Measurements from ENCODE around the gene TMEM147. TPM values are rescaled to one million over a fixed set of nuclear protein-coding genes. Genes with fewer than 3 reads are reported as not detected.

Gene TMEM147
- total RNA-seq, 2 donors from 2014 or later = 59.4 to 67.9 TPM

GRCh38 chr19:35562776-35563175 lies 17.4 kb downstream of the TMEM147 start:
- H3K36me3 ChIP-seq (replicated peaks in 1 of 2; ENCODE audit: insufficient read depth in 1 of 2, low read depth in 2 of 2) = no peaks in the 10 kb centered on the region
- intact Hi-C loops (cut with DNase I) = no loop called here
- 76 to 84% methylated on average over 2 of the region's 2 CpGs for WGBS, 2 donors
- no peak for ATAC-seq
- no peaks in the 10 kb centered on the region for H3K9me3 ChIP-seq
- H3K4me3 ChIP-seq = no peak overlapping the region
- DNase-seq = no peak
- peaks cover 76% of the 10 kb centered on the region for H3K4me1 ChIP-seq
- no peaks in the 10 kb centered on the region for H3K27me3 ChIP-seq
- no peak overlapping the region for H3K27ac ChIP-seq
- TF ChIP-seq CTCF (IDR thresholded peaks at IDR 0.05) = no peak
- no peak for TF ChIP-seq POLR2A (IDR thresholded peaks at IDR 0.05)

- H3K27me3 ChIP-seq = no peaks in the 10 kb centered on the region
- ATAC-seq = no peak
- no peak for DNase-seq
- no peaks in the 10 kb centered on the region for H3K9me3 ChIP-seq
- H3K27ac ChIP-seq = peak within 1 kb of the TSS in 2 of 4 donors; percentile 72 to 77
- TF ChIP-seq POLR2A (IDR thresholded peaks at IDR 0.05) = no peak
- TF ChIP-seq CTCF (IDR thresholded peaks at IDR 0.05) = no peak
- H3K4me3 ChIP-seq = no peak within 1 kb of the TSS
- peaks cover 76% of the 10 kb centered on the region for H3K4me1 ChIP-seq
- intact Hi-C loops (cut with DNase I) = no loop called here
- 77 to 81% methylated on average over 11 to 14 of the region's 15 CpGs for WGBS, 2 donors
- H3K36me3 ChIP-seq (replicated peaks in 1 of 2; ENCODE audit: insufficient read depth in 1 of 2, low read depth in 2 of 2) = no peaks in the 10 kb centered on the region
These were observed 17.9 kb downstream of the TMEM147 start, which contains the start of gene ATP4A for GRCh38 chr19:35563207-35563829. Gene ATP4A, minus strand, starts transcription at chr19:35563658. Its CDS starts 29 bp downstream, at chr19:35563629.

GRCh38 chr19:35565016-35565856 lies 19.8 kb downstream of the TMEM147 start:
- peak; percentile 48 to 83 (median 75) for DNase-seq
- H3K27ac ChIP-seq = peak overlapping the region in 3 of 4 donors; percentile 53 to 77 (median 72)
- 39 to 43% methylated on average over 9 to 12 of the region's 12 CpGs for whole genome bisulfite sequencing, 2 donors
- intact Hi-C loops (cut with DNase I) = no loop called here
- peak; percentile 68 for ATAC-seq
- no peaks in the 10 kb centered on the region for H3K9me3 ChIP-seq
- no peaks in the 10 kb centered on the region for H3K27me3 ChIP-seq
- peaks cover 75% of the 10 kb centered on the region for H3K4me1 ChIP-seq
- no peaks in the 10 kb centered on the region for H3K36me3 ChIP-seq (replicated peaks in 1 of 2; ENCODE audit: insufficient read depth in 1 of 2, low read depth in 2 of 2)
- TF ChIP-seq CTCF (IDR thresholded peaks at IDR 0.05) (no peak), POLR2A (IDR thresholded peaks at IDR 0.05) (peak in 1 of 3 donors; percentile 21)
- no peak overlapping the region for H3K4me3 ChIP-seq

GRCh38 chr19:35566738-35567137 lies 21.3 kb downstream of the TMEM147 start:
- intact Hi-C loops (cut with DNase I) = no loop called here
- Histone ChIP-seq H3K36me3 (replicated peaks in 1 of 2; ENCODE audit: insufficient read depth in 1 of 2, low read depth in 2 of 2) (no peaks in the 10 kb centered on the region), H3K4me3 (no peak overlapping the region), H3K27ac (no peak overlapping the region), H3K9me3 (no peaks in the 10 kb centered on the region), H3K4me1 (peaks cover 77% of the 10 kb centered on the region), H3K27me3 (no peaks in the 10 kb centered on the region)
- ATAC-seq (no peak), DNase-seq (no peak)
- 84 to 90% methylated on average over 7 of the region's 7 CpGs for WGBS, 2 donors
- TF ChIP-seq POLR2A (IDR thresholded peaks at IDR 0.05) = no peak
- TF ChIP-seq CTCF (IDR thresholded peaks at IDR 0.05) = no peak
